GM18873 (cell line): ENCODE results near the gene MAP3K5.

Source experiments
- ATAC-seq: cut with Tn5 transposase; IDR thresholded peaks from one replicate; pipeline ENCODE4 v1.9.1; 2021; ENCODE audit warnings: mild to moderate bottlenecking, moderate library complexity, moderate number of reproducible peaks; ENCODE audit not compliant: unreplicated experiment, low FRiP score

MAP3K5 gene

GRCh38 chr6:136750696-136751521 lies 41.4 kb downstream of the MAP3K5 start:
- no peak for ATAC-seq

GRCh38 chr6:136749359-136749997 lies 42.8 kb downstream of the MAP3K5 start:
- ATAC-seq, result no peak

GRCh38 chr6:136747507-136747906 lies 44.8 kb downstream of the MAP3K5 start:
- ATAC-seq, result no peak

- no peak for ATAC-seq
Measured at GRCh38 chr6:136745300-136745699, 47.0 kb downstream of the MAP3K5 start.

- ATAC-seq, result no peak
Measured at GRCh38 chr6:136744889-136745288, 47.4 kb downstream of the MAP3K5 start.

- ATAC-seq, result no peak
Measured at GRCh38 chr6:136742125-136742524, 50.2 kb downstream of the MAP3K5 start.

- ATAC-seq, result no peak
Measured at GRCh38 chr6:136740050-136740974, 52.0 kb downstream of the MAP3K5 start.

- ATAC-seq, result no peak
Measured at GRCh38 chr6:136739501-136739900, 52.8 kb downstream of the MAP3K5 start.

- ATAC-seq, result no peak
Measured at GRCh38 chr6:136739071-136739470, 53.2 kb downstream of the MAP3K5 start.

- ATAC-seq, result no peak
Measured at GRCh38 chr6:136738692-136739057, 53.6 kb downstream of the MAP3K5 start.

GRCh38 chr6:136737871-136738691 lies 54.2 kb downstream of the MAP3K5 start:
- ATAC-seq, result no peak

- ATAC-seq, result no peak
Measured at GRCh38 chr6:136737374-136737844, 54.9 kb downstream of the MAP3K5 start.

GRCh38 chr6:136736281-136736960 lies 55.9 kb downstream of the MAP3K5 start:
- ATAC-seq, result no peak

GRCh38 chr6:136734977-136735376 lies 57.3 kb downstream of the MAP3K5 start:
- ATAC-seq, result no peak

- ATAC-seq, result no peak
Measured at GRCh38 chr6:136732889-136733288, 59.4 kb downstream of the MAP3K5 start.

- ATAC-seq, result no peak
Measured at GRCh38 chr6:136729832-136730231, 62.4 kb downstream of the MAP3K5 start.

GRCh38 chr6:136728976-136729515 lies 63.2 kb downstream of the MAP3K5 start:
- no peak for ATAC-seq

- no peak for ATAC-seq
Measured at GRCh38 chr6:136728033-136728939, 64.0 kb downstream of the MAP3K5 start.
